Glutamatergic neuron (in vitro differentiated cells): ENCODE results near the gene CD79A. TPM values are rescaled to one million over a fixed set of nuclear protein-coding genes. Genes with fewer than 3 reads are reported as not detected.
A peak's percentile ranks its signal among the peaks of the same experiment; 100 is the strongest.

Experiments
- DNase-seq: peaks from one replicate; pipeline ENCODE4 v3.0.0; 2022
- H3K27ac Mint-ChIP-seq: one replicate; pipeline ENCODE4 v1.8.0; 2020; ENCODE audit warnings: mild to moderate bottlenecking, mixed read lengths, inconsistent platforms; ENCODE audit not compliant: unreplicated experiment
- H3K27me3 Mint-ChIP-seq: one replicate; pipeline ENCODE4 v1.8.0; 2020; ENCODE audit warnings: mild to moderate bottlenecking, moderate library complexity, mixed read lengths, inconsistent platforms; ENCODE audit not compliant: unreplicated experiment
- H3K36me3 Mint-ChIP-seq: one replicate; pipeline ENCODE4 v1.8.0; 2020; ENCODE audit warnings: mild to moderate bottlenecking, mixed read lengths, inconsistent platforms; ENCODE audit not compliant: unreplicated experiment
- H3K4me1 Mint-ChIP-seq: one replicate; pipeline ENCODE4 v1.8.0; 2020; ENCODE audit warnings: mild to moderate bottlenecking, low read depth, mixed read lengths, inconsistent platforms; ENCODE audit not compliant: unreplicated experiment
- H3K4me3 Mint-ChIP-seq: one replicate; pipeline ENCODE4 v1.8.0; 2020; ENCODE audit warnings: mild to moderate bottlenecking, mixed read lengths, inconsistent platforms; ENCODE audit not compliant: unreplicated experiment
- H3K9me3 Mint-ChIP-seq: one replicate; pipeline ENCODE4 v1.8.0; 2020; ENCODE audit warnings: mild to moderate bottlenecking, moderate library complexity, mixed read lengths, inconsistent platforms; ENCODE audit not compliant: unreplicated experiment
- total RNA-seq: library from RNA; stranded (reverse); fragmentation: NEBNext Ultra II Directional; extraction: Animal tissue kit (Norgen Biotek cat#: 25700); gene quantifications from one replicate; pipeline ENCODE4 v1.2.1, GENCODE V29; 2021; ENCODE audit not compliant: unreplicated experiment
- TF ChIP-seq, protein P1 (sequence below): fragments of 200-600 bp; sonication (generic); IDR thresholded peaks from one replicate; pipeline ENCODE4 v1.5.0; 2021; ENCODE audit not compliant: partially characterized antibody, unreplicated experiment

CD79A gene
- total RNA-seq, 1 donor from 2014 or later, result not detected

DNA sequence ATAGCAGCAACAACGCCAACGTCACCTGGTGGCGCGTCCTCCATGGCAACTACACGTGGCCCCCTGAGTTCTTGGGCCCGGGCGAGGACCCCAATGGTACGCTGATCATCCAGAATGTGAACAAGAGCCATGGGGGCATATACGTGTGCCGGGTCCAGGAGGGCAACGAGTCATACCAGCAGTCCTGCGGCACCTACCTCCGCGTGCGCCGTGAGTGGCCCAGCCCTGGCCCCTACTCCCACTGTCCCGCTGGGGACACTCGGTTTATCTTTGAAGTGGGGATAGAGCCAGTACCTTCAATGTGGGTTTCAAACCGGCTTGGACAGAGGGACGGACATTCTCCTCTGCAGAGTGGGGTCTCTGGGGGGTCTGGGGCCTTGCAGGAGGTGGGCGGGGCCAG is 2.0 kb downstream of the CD79A start:
- Mint-ChIP-seq H3K4me3 (no peak overlapping the region), H3K9me3 (peaks cover 4% of the 10 kb centered on the region), H3K27ac (no peak overlapping the region), H3K4me1 (peaks cover 5% of the 10 kb centered on the region), H3K27me3 (peaks cover 7% of the 10 kb centered on the region), H3K36me3 (no peaks in the 10 kb centered on the region)
- TF ChIP-seq, protein P1, sequence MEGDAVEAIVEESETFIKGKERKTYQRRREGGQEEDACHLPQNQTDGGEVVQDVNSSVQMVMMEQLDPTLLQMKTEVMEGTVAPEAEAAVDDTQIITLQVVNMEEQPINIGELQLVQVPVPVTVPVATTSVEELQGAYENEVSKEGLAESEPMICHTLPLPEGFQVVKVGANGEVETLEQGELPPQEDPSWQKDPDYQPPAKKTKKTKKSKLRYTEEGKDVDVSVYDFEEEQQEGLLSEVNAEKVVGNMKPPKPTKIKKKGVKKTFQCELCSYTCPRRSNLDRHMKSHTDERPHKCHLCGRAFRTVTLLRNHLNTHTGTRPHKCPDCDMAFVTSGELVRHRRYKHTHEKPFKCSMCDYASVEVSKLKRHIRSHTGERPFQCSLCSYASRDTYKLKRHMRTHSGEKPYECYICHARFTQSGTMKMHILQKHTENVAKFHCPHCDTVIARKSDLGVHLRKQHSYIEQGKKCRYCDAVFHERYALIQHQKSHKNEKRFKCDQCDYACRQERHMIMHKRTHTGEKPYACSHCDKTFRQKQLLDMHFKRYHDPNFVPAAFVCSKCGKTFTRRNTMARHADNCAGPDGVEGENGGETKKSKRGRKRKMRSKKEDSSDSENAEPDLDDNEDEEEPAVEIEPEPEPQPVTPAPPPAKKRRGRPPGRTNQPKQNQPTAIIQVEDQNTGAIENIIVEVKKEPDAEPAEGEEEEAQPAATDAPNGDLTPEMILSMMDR, result no peak
- no peak for DNase-seq

DNA sequence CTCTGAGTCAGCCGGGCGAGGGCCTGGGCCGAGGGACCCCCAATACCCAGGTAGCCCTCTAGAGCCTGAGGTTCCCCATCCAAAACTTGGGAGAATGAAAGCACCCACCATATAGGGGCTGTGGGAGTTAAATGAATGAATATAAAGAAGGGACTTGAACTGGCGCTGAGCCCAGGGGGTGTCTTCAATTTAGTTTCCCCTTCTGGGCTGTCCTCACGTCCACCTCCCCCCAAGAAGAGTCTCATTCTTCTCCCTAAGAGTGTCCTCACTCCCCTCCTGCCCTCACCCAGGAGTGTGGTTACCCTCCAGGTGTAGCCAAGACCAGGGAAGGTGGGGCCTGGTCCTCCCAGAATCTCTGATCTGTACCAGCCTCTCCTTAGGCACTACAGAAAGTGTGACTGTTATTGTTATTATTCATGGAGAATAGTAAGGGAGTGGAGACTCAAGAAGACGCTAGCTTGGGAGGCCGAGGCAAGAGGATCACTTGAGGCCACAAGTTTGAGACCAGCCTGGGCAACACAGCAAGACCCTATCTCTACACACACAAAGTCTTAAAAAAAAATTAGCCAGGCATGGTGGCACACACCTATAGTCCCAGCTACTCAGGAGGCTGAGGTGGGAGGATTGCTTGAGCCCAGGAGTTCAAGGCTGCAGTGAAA is 2.7 kb downstream of the CD79A start:
- DNase-seq, result no peak
- Mint-ChIP-seq H3K27ac (no peak overlapping the region), H3K4me3 (no peak overlapping the region), H3K4me1 (peaks cover 5% of the 10 kb centered on the region), H3K9me3 (peaks cover 4% of the 10 kb centered on the region), H3K36me3 (no peaks in the 10 kb centered on the region), H3K27me3 (peaks cover 7% of the 10 kb centered on the region)
- TF ChIP-seq, protein P1, result no peak

DNA sequence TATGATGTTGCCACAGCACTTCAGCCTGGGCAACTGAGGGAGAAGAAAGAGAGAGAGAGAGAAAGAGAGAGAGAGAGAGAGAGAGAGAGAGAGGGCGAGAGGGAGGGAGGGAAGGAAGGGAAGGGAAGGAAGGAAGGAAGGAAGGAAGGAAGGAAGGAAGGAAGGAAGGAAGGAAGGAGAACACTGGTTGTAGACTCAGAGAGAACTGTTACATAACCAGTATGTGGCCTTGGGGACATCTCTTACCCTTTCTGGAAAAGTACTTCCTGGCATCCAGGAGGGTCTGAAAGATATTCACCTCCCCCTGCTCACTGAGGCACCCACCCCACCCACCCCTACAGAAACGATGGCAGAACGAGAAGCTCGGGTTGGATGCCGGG is 3.2 kb downstream of the CD79A start:
- Mint-ChIP-seq H3K27me3 (peaks cover 7% of the 10 kb centered on the region), H3K27ac (no peak overlapping the region), H3K4me3 (no peak overlapping the region), H3K4me1 (peaks cover 6% of the 10 kb centered on the region), H3K36me3 (no peaks in the 10 kb centered on the region), H3K9me3 (peaks cover 5% of the 10 kb centered on the region)
- no peak for DNase-seq
- TF ChIP-seq, protein P1, result no peak

DNA sequence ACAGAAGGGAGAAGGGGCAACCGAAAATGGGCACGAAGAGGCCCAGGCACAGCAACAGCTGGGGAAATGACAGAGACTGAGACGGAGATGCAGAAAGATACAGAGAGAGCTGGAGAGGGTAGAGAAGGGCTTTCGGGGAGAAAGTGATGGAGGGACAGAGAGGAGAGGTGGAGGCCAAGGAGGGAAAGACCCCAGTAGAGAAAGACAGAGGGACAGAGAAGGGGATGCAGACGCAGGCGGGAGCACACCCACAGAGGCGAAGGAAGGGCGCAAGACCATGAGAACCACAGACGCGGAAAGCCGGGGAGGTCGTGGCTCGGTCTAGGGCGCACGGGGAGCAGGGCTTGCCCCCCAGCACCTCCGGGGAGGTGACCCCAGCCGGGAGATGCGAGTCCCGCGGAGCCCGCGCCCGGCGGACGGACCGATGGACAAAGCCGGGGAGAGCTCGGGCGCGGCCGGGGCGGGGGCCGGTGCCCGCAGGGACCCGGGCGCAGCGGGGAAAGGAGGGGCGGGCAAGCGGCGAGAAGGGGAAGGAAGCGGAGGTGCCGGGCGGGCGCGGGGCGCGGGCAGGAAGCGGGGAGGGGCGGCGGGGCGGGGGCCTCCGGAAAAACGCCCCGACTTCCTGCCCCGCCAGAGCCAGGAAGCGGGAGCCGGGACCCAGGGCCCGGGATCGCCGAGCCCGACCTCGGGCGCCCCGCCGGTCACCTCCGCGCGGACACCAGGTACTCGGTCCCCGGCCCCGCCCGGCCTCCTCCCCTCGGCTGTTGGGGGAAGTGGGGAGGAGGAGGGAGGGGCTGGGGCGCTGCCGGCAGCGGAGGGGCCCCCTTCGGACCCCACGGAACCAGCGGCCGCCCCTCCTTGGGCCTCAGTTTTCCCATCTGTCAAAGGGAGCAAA is 5.7 kb downstream of the CD79A start, which contains the start of gene ARHGEF1:
ARHGEF1 (plus strand) TSS at position 617 of the 895 bp plus-strand sequence. CDS start 4,899 bp downstream, outside the sequence.
- Mint-ChIP-seq H3K36me3 (no peaks in the 10 kb centered on the region), H3K4me3 (peak within 1 kb of the TSS; percentile 98), H3K9me3 (peaks cover 5% of the 10 kb centered on the region), H3K4me1 (peaks cover 9% of the 10 kb centered on the region), H3K27ac (peak within 1 kb of the TSS; percentile 91), H3K27me3 (peaks cover 9% of the 10 kb centered on the region)
- TF ChIP-seq, protein P1, result no peak
- peak; percentile 44 for DNase-seq

DNA sequence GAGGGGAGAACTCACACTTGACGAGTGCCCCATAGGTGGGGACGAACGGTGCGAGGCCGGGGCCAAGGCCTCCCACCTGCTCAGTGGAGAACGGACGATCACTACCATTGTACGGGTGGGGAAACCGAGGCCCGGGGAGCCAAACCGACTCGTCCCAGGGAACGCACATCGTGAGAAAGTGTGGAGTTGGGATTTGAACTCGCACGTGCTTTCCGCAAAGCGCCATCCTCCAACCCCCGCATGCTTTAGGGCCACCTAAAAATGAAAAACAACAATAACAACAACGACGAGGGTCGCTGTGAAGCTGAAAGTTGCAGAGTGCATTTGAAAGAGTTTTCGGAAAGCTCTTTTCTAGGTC is 6.4 kb downstream of the CD79A start:
- peaks cover 7% of the 10 kb centered on the region for H3K9me3 Mint-ChIP-seq
- no peak for DNase-seq
- peak overlapping the region; percentile 75 for H3K27ac Mint-ChIP-seq

More for the DNA sequence above, 6.4 kb downstream of the CD79A start:
- TF ChIP-seq, protein P1, result no peak
- H3K4me1 Mint-ChIP-seq, result peaks cover 11% of the 10 kb centered on the region
- H3K4me3 Mint-ChIP-seq, result peak overlapping the region; percentile 94
- H3K36me3 Mint-ChIP-seq, result no peaks in the 10 kb centered on the region
- peaks cover 9% of the 10 kb centered on the region for H3K27me3 Mint-ChIP-seq
